Bronchial epithelial cell (primary cell): ENCODE data around the gene ARRDC4. TPM values are rescaled to one million over a fixed set of nuclear protein-coding genes. Genes with fewer than 3 reads are reported as not detected.
A peak's percentile ranks its signal among the peaks of the same experiment; 100 is the strongest.

Source experiments
- DNase-seq: peaks from one replicate; pipeline ENCODE4 v3.0.0-alpha.2; 2010; ENCODE audit warnings: low read depth
- FAIRE-seq: peaks from 2 replicates; lab custom pipeline; 2011; peaks lifted over from hg19 to GRCh38; lab: Jason Lieb, UNC
- H3K27me3 ChIP-seq: 2 replicates; pipeline ENCODE4 v1.5.1; 2011; ENCODE audit warnings: low read length; ENCODE audit not compliant: control insufficient read depth, insufficient read depth
- H3K36me3 ChIP-seq: 2 replicates; pipeline ENCODE4 v1.5.1; 2011; ENCODE audit warnings: low read length; ENCODE audit not compliant: control insufficient read depth, insufficient read depth
- H3K4me3 ChIP-seq: 2 replicates; pipeline ENCODE4 v1.5.1; 2011; ENCODE audit warnings: mild to moderate bottlenecking, low read depth, low read length, control low read depth
- total RNA-seq: library from RNA; depleted of rRNA; stranded (reverse); fragments of >200 nt; gene quantifications from 2 replicates; pipeline ENCODE4 v1.2.1, GENCODE V29; 2014
- TF ChIP-seq, protein P1 (sequence below): IDR thresholded peaks from 2 replicates; pipeline ENCODE4 v1.5.1; 2011; ENCODE audit warnings: mild to moderate bottlenecking, moderate library complexity, low read length, control low read depth, inconsistent platforms; ENCODE audit not compliant: insufficient read depth, severe bottlenecking

ARRDC4 gene
- total RNA-seq, 1 donor from 2014 or later: 3.9 TPM

GRCh38 chr15:97966924-97967620 is 6.6 kb downstream of the ARRDC4 start:
- TF ChIP-seq, protein P1, sequence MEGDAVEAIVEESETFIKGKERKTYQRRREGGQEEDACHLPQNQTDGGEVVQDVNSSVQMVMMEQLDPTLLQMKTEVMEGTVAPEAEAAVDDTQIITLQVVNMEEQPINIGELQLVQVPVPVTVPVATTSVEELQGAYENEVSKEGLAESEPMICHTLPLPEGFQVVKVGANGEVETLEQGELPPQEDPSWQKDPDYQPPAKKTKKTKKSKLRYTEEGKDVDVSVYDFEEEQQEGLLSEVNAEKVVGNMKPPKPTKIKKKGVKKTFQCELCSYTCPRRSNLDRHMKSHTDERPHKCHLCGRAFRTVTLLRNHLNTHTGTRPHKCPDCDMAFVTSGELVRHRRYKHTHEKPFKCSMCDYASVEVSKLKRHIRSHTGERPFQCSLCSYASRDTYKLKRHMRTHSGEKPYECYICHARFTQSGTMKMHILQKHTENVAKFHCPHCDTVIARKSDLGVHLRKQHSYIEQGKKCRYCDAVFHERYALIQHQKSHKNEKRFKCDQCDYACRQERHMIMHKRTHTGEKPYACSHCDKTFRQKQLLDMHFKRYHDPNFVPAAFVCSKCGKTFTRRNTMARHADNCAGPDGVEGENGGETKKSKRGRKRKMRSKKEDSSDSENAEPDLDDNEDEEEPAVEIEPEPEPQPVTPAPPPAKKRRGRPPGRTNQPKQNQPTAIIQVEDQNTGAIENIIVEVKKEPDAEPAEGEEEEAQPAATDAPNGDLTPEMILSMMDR: no peak
- DNase-seq (no peak), FAIRE-seq (no peak)
- no peak overlapping the region for H3K4me3 ChIP-seq
- peaks cover 33% of the 10 kb centered on the region for H3K36me3 ChIP-seq
- no peaks in the 10 kb centered on the region for H3K27me3 ChIP-seq

GRCh38 chr15:97967881-97968280 is 7.4 kb downstream of the ARRDC4 start:
- no peak for DNase-seq
- Histone ChIP-seq H3K4me3 (no peak overlapping the region), H3K27me3 (no peaks in the 10 kb centered on the region), H3K36me3 (peaks cover 31% of the 10 kb centered on the region)
- TF ChIP-seq, protein P1: no peak
- FAIRE-seq: no peak

GRCh38 chr15:97968380-97968779 is 7.9 kb downstream of the ARRDC4 start:
- H3K36me3 ChIP-seq: peaks cover 30% of the 10 kb centered on the region
- FAIRE-seq: no peak
- H3K27me3 ChIP-seq: no peaks in the 10 kb centered on the region
- TF ChIP-seq, protein P1: no peak
- DNase-seq: no peak
- no peak overlapping the region for H3K4me3 ChIP-seq

GRCh38 chr15:97972366-97972765 is 11.9 kb downstream of the ARRDC4 start:
- Histone ChIP-seq H3K27me3 (no peaks in the 10 kb centered on the region), H3K4me3 (no peak overlapping the region), H3K36me3 (peaks cover 10% of the 10 kb centered on the region)
- TF ChIP-seq, protein P1: no peak
- DNase-seq (no peak), FAIRE-seq (no peak)

DNA sequence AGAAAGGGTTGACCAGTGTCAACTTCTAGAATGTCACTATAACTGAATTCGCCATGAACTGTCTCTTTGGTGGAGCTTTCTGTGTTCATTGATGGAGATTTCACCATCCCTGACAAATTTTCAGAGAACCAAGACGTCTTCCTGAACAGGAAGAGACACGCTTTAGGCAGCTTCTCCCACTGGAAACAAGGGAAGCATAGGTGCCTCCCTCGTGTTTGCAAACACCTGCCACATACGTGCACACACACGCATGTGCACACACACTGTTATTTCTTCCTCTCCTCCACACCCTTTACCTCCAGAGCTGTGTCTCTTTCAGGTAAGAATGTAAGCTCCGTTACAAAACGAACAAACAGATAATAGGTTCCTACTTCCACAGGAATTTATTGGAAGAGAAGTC is 15.6 kb downstream of the ARRDC4 start:
- Histone ChIP-seq H3K27me3 (no peaks in the 10 kb centered on the region), H3K36me3 (peaks cover 1% of the 10 kb centered on the region), H3K4me3 (no peak overlapping the region)
- TF ChIP-seq, protein P1: no peak
- FAIRE-seq (no peak), DNase-seq (peak; percentile 47)
